SHP77 treated with DMSO at 0.1 percent for 48 hours (cell line): ENCODE data around the gene PSMB8.
"Not testable (repeated sequence)": the region's sequence is repeated elsewhere in the genome, so short reads cannot be mapped to it uniquely, and the experiment has no call there.

Experiments
- DNase-seq: peaks from one replicate; lab custom pipeline; 2025; lab: John Stamatoyannopoulos, UW

The PSMB8 gene

GRCh38 chr6:32836873-32837272 lies 7.0 kb downstream of the PSMB8 start:
- DNase-seq, result no peak

DNA sequence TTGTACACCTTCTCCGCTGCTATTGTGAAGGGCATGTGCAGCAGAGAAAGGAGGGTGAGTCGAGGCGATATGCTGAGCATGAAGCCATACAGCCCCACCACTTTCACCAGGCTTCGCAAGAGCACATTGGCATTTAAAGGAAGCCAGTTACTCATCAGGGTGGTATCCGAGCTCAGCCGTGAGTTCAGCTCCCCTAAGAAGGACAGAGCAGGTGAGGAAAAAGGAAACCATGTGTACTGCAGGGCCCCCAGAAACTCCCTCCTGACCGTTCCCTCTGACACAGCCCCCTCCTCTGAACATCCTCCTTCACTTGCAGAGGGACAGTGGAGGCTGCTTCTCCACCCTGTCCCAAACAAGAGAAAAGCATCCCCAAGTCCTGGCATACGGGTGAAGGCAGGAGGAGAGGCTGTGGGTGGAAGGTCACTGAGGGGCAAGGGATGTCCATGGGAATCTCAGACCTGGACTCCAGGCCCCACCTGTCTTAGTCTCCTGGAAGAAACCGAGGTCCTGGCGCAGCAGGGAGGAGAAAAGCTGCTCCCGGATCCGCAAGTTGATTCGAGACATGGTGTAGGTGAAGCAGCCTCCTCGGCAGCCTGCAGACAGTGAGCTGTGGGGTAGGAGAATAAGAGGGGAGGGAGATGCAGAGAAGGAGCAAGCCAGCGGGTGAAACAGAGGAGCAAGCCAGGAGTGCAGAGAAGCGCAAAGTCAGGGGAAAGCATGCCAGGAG lies 8.5 kb downstream of the PSMB8 start:
- no peak for DNase-seq

GRCh38 chr6:32833664-32834063 lies 10.2 kb downstream of the PSMB8 start:
- no peak for DNase-seq

GRCh38 chr6:32832535-32832934 lies 11.3 kb downstream of the PSMB8 start:
- no peak for DNase-seq

- DNase-seq, result no peak
Observed at GRCh38 chr6:32830936-32831335, 12.9 kb downstream of the PSMB8 start.

DNA sequence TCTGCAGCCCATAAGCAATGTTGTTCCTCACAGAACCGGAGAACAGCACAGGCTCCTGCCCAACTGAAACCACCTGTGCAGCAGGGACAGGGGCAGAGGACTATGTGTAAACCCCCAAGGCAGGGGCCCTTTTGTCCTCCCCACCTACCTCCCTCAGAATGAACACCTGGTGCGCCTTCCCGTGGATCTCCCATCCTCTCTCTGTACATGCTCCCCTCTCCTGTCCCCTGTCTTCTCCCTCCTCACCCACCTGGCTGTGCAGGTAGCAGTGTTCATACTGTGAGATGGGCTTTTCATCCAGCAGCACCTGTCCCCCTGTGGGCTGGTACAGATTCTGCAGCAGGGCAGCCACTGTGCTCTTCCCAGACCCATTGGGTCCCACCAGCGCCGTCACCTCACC lies 13.8 kb downstream of the PSMB8 start:
- DNase-seq, result no peak

DNA sequence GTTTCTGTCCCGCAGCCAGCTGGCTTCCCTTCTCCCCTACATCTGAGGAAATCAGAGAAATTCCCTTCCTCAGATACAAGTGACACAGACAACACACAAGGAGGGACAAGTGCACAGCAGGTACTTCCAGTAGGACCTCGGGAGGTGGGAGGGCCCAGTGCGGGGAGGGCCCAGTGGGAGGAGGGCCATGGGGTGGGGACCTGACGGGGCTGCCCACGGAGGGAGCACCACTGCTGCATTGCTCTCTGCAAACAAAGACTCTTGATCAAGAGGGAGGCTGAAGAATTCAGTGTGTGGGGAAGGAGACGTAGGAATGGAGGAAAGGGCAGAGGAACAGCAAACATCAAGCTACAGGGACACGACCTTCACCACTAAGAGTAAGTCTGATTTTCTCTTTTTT lies 14.4 kb downstream of the PSMB8 start:
- no peak for DNase-seq

DNA sequence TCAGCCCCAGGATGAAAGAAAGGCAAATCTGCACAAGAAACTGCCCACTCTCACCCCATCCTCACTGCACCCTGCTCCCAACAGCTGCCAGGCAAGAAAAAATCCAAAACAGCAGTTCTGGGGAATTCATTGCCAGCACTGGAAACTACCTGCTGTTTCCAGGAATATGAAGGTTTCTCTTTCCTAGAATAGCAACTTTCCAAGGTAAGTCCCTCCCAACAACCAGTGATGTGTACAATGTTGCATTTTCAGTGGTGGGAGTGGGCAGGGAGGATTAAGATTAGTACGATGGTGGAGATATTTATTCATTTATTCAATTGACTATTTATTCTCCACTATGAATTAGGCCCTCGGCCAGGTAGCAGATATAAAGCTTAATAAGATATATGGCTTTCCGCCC lies 16.8 kb downstream of the PSMB8 start:
- DNase-seq, result no peak

DNA sequence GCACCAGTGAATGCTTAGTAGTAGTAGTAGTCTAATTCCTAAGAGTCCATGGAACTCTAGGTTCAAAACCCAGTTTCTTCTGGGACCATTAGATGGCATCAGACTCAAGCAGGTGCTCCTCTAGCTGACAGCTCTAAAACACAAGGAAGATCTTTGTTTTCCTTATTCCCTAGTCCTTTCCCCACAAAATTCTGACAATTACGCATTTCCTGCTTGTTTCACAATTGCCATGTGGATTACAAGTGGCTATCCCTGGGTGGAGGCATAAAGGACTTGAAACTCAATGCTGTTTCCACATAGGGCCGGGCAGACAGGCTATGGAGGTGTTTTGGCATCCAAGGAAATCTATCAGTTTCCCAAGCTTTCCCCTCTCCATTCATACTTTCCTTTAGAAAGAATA lies 17.9 kb downstream of the PSMB8 start:
- no peak for DNase-seq

- no peak for DNase-seq
Observed at GRCh38 chr6:32819729-32820128, 24.1 kb downstream of the PSMB8 start.

DNA sequence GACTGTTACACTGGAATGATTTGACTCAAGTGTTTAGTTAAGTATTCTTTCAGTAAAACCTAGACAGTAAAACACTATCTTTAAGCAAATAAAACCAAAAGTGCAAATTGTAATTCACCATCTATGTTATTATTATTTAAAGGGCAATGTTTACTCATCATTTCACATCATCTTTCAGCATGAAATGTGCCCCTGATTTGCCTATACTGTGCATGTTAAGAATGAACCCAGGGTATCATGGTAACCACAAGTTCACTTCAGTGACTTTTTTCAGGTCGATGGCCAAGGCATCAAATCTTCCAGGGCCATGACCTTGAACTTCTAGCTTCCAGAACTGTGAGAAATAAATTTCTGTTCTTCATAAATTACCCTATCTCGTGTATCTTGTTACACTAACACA lies 25.0 kb downstream of the PSMB8 start:
- DNase-seq, result no peak

DNA sequence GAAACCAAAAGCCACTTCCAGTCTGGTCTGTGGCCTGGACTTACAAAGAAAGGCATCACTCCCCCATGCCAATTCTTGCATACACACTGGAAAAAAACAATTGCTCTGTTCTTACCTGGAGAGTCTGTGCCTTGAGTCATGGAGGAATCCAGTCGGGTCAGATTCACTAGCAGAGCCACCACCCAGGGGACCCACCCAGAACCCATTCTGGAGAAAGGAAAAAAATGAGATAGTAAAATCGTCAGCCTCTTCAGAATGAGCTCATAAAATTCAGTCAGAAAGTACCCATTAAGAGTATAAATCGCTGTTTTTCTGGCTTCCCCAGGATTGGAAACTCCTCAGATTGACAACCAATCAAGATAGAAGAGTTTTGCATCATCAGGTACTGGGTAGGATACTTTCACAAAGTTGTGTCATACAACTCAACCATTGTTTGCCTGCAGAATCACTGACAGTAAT lies 27.1 kb downstream of the PSMB8 start, which contains the start of gene HLA-DOB:
Gene HLA-DOB (minus strand): TSS at position 257 of the 459 bp plus-strand sequence. CDS start 51 bp downstream, at position 206.
- no peak for DNase-seq

DNA sequence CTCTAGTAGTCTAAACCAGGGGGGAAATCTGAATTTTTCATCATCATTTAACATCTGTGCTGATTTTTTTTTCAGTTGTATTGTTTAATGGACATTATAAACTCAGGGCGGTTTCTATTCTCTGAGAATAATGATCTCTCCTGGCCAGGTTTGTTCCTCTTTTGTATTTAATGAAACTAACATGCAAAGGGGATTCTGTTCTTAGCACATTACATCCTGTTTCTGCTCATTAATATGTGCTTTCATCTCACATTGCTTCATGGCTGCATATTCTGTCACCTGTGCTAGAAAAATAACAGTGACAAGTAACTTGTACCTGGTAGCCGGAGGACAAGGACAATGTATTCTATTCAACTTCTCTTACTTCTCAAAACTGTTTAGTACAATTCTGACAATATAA lies 27.9 kb downstream of the PSMB8 start:
- DNase-seq, result no peak

GRCh38 chr6:32815115-32815514 lies 28.7 kb downstream of the PSMB8 start:
- no peak for DNase-seq

DNA sequence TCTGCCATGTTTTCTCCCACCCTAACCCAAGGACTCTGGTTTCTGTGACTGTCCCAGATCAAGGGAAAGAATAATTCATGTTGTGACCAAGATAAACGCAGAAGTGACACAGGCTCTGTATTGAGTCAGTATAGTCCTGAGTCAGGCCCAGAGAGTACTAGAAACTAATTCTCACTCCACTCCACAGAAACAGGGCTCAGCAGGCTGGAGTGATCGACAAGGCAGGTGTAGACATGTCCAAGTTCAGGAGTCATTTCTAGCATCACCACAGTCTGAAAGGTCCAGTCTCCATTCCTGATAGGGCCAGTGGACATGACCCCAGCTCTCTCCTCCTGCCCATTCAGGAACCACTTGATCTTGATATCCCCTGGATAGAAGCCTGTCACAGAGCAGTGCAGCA lies 29.7 kb downstream of the PSMB8 start:
- DNase-seq, result no peak

DNA sequence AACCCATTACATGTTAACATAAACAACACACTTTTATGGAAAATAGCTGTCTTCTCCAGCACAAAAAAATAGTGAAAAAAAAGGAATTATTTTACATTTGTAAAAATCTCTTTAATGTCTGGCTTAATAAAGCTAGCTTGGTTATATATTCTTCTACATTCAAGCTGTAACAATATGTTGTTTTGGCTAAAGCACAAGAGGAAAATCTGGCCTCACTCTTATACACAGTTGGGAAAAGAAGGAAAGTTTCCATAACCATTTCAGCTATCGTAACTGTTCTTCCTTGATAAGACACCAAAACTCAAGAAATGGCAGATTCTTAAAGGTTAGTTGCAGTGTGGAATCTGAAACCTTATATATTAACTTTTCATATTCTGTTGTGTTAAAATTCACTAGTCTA lies 34.7 kb downstream of the PSMB8 start:
- no peak for DNase-seq

GRCh38 chr6:32807020-32807580 lies 36.7 kb downstream of the PSMB8 start:
- no peak for DNase-seq

- DNase-seq, result not testable (repeated sequence)
Observed at GRCh38 chr6:32805404-32805803, 38.4 kb downstream of the PSMB8 start.

DNA sequence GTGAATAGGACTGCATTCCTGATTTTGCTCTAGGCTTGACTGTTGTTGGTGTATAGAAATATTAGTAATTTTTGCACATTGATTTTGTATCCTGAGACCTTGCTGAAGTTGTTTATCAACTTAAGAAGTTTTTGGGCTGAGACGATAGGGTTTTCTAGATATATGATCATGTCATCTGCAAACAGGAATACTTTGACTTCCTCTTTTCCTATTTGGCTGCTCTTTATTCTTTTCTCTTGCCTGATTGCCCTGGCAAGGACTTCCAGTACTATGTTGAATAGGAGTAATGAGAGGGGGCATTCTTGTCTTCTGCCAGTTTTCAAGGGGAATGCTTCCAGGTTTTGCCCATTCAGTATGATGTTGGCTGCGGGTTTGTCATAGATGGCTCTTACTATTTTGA lies 40.4 kb downstream of the PSMB8 start:
- DNase-seq, result no peak

- no peak for DNase-seq
Observed at GRCh38 chr6:32799740-32800139, 44.1 kb downstream of the PSMB8 start.

DNA sequence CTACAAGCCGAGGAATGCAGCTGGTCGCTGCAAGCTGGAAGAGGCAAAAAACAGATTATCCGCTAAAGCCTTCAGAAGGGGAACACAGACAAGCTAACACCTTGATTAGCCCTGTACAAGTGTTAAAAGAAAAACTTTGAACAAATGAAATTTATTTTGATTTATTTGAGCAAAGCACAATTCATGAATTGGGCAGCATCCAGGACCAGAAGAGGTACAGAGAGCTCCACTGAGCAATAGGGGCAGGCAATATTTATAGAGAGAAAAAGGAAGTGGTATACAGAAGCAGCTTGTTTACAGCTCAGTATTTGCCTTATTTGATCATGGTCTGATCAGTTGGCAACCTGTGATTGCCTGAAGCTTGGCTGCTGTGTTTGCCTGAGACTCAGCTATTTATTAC lies 44.7 kb downstream of the PSMB8 start:
- no peak for DNase-seq

DNA sequence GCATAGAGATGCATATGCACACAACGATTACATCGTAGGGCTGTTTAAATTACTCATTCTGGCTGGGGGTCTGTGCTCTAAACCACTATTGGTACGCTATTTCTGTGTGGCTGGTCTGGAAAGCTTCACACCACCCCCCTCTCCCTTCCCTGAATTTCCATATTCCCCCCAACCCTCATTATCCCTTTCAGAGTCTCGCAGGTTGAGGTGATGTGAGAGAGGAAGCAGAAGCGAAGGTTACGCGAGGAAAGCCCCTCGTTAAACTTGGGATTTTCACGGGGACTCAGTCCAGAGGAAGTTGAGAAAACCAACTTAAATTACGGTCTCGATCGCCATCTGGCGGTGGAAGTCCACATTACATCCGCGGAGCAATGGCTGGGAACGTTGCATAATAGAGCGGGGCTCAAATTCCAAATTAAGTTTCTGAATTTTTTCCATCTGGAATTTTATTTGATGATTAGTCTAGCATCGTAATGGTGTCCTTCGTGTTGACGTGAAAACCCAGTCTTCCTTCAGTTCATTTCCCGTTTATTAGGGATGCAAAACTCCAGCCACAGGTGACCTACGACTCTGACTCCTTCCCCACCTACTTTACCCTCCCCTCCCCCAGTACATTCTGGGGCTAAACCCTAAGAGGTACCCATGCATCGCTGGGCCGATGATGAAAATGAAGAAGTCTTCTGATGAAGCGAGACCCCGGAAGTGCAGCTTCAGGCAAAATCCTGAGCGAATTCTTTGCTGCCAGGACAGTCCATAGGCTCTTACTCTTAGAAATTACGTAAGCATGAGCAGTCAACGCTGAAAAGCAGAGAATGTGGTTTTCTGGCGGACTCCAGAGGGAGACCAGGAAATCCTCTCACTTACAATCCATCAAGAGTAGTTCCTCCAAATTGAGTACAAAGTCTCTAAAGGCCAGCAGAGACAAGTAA lies 46.7 kb downstream of the PSMB8 start:
- no peak for DNase-seq

DNA sequence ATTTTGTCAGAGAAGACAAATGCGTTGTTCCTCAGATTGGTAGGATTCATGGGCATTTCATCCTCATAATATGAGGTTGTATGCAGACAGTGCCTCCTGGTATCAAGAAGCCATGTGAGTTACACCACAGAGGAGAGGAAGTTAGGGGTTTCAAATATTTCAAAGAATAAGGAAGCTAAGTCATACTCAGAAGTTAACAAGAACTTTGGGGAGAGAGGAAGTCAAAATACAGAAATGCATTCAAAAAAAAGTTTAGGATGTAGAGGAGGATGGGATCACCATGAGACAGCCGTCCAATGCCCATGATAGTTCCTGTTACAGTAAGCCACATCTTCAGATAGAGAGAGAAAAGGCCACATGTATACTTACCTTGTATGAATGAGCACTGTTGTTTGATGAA lies 49.3 kb downstream of the PSMB8 start:
- no peak for DNase-seq
